GM21737 (cell line): ENCODE data around the gene IRF2.
"Not testable (repeated sequence)": the region's sequence is repeated elsewhere in the genome, so short reads cannot be mapped to it uniquely, and the experiment has no call there.

Experiments
- ATAC-seq: cut with Tn5 transposase; IDR thresholded peaks from one replicate; pipeline ENCODE4 v1.9.1; 2021; ENCODE audit warnings: mild to moderate bottlenecking, moderate library complexity; ENCODE audit not compliant: unreplicated experiment

Gene IRF2

GRCh38 chr4:184348311-184349233, 125.8 kb downstream of the IRF2 start:
- ATAC-seq, result no peak

- ATAC-seq, result peak; percentile 67
Measured at GRCh38 chr4:184347251-184348239, 126.8 kb downstream of the IRF2 start.

GRCh38 chr4:184346682-184347081, 127.7 kb downstream of the IRF2 start:
- no peak for ATAC-seq

- not testable (repeated sequence) for ATAC-seq
Measured at GRCh38 chr4:184346273-184346672, 128.1 kb downstream of the IRF2 start.

- no peak for ATAC-seq
Measured at GRCh38 chr4:184345573-184345922, 128.8 kb downstream of the IRF2 start.

GRCh38 chr4:184344899-184345572, 129.3 kb downstream of the IRF2 start:
- ATAC-seq, result no peak

- ATAC-seq, result no peak
Measured at GRCh38 chr4:184344435-184344834, 129.9 kb downstream of the IRF2 start.

GRCh38 chr4:184343502-184344177, 130.7 kb downstream of the IRF2 start:
- ATAC-seq, result peak; percentile 37

GRCh38 chr4:184342857-184343237, 131.5 kb downstream of the IRF2 start:
- ATAC-seq, result not testable (repeated sequence)

- no peak for ATAC-seq
Measured at GRCh38 chr4:184342167-184342856, 132.0 kb downstream of the IRF2 start.

GRCh38 chr4:184339398-184340193, 134.8 kb downstream of the IRF2 start:
- ATAC-seq, result not testable (repeated sequence)

- ATAC-seq, result no peak
Measured at GRCh38 chr4:184337907-184338306, 136.4 kb downstream of the IRF2 start.
